HEK293 (cell line): ENCODE data around the gene ARHGEF11.
A peak's percentile ranks its signal among the peaks of the same experiment; 100 is the strongest.

Source experiments
- CTCF ChIA-PET: fragments of 350-600 bp; formaldehyde crosslinking; extraction: SDS; loops from one replicate; lab custom pipeline; 2021; ENCODE audit warnings: antibody characterized with exemption; lab: Yijun Ruan, JAX
- POLR2A ChIA-PET: fragments of 300-600 bp; formaldehyde crosslinking; extraction: SDS; loops from one replicate; lab custom pipeline; 2020; ENCODE audit warnings: antibody characterized with exemption, inconsistent platforms; lab: Yijun Ruan, JAX
- H3K27ac ChIP-seq: fragments of 200-500 bp; sonication (Bioruptor generic); 2 replicates; pipeline ENCODE4 v1.5.1; 2014; ENCODE audit warnings: low read depth, low read length, control low read depth, inconsistent platforms; ENCODE audit errors: extremely low read depth
- H3K36me3 ChIP-seq, 2 experiments: fragments of 200-500 bp in 1 of 2; sonication (Bioruptor generic) in 1 of 2; 1 replicate in 1 of 2; 2 replicates in 1 of 2; pipeline ENCODE4 v1.5.1; 2014 to 2017; ENCODE audit warnings: inconsistent platforms in 2 of 2, low read length in 2 of 2; ENCODE audit not compliant: control insufficient read depth in 2 of 2, insufficient read depth in 1 of 2
- H3K4me1 ChIP-seq: fragments of 200-500 bp; sonication (Bioruptor generic); 2 replicates; pipeline ENCODE4 v1.5.1; 2014; ENCODE audit warnings: mild to moderate bottlenecking, low read length, inconsistent platforms; ENCODE audit not compliant: control insufficient read depth, insufficient read depth
- H3K4me3 ChIP-seq: 2 replicates; pipeline ENCODE4 v1.5.1; 2011; ENCODE audit warnings: low read depth, mild to moderate bottlenecking, control low read depth, low read length, moderate library complexity
- H3K9me3 ChIP-seq: fragments of 200-500 bp; sonication (Bioruptor generic); 2 replicates; pipeline ENCODE4 v1.5.1; 2014; ENCODE audit warnings: low read depth, low read length, inconsistent platforms; ENCODE audit not compliant: control insufficient read depth, insufficient read depth
- EGR2 ChIP-seq: fragments of 450-650 bp; formaldehyde crosslinking; IDR thresholded peaks from 2 replicates; pipeline ENCODE4 v1.5.1; 2016; ENCODE audit warnings: low read depth, missing biosample characterization, missing genetic modification characterization
- GFI1B ChIP-seq: fragments of 450-650 bp; formaldehyde crosslinking; IDR thresholded peaks from 2 replicates; pipeline ENCODE4 v1.5.1; 2016; ENCODE audit warnings: missing biosample characterization, missing genetic modification characterization
- HOXC10 ChIP-seq: sonication (generic); formaldehyde crosslinking; IDR thresholded peaks from 2 replicates; pipeline ENCODE4 v1.8.1; 2023; ENCODE audit warnings: mild to moderate bottlenecking, missing genetic modification reagents
- OSR2 ChIP-seq: fragments of 450-650 bp; formaldehyde crosslinking; IDR thresholded peaks from 2 replicates; pipeline ENCODE4 v1.5.1; 2016; ENCODE audit warnings: missing biosample characterization, missing genetic modification characterization
- SCRT1 ChIP-seq: fragments of 450-650 bp; formaldehyde crosslinking; IDR thresholded peaks from 2 replicates; pipeline ENCODE4 v1.5.1; 2016; ENCODE audit warnings: missing biosample characterization, missing genetic modification characterization, borderline replicate concordance
- ZFHX2 ChIP-seq: fragments of 450-650 bp; formaldehyde crosslinking; conservative IDR thresholded peaks from 2 replicates; pipeline ENCODE4 v1.5.1; 2016; ENCODE audit warnings: missing biosample characterization, missing genetic modification characterization
- ZNF2 ChIP-seq: fragments of 450-650 bp; formaldehyde crosslinking; IDR thresholded peaks from 2 replicates; pipeline ENCODE4 v1.5.1; 2016; ENCODE audit warnings: missing biosample characterization, missing genetic modification characterization
- ZNF501 ChIP-seq: fragments of 450-650 bp; formaldehyde crosslinking; IDR thresholded peaks from 2 replicates; pipeline ENCODE4 v1.5.1; 2016; ENCODE audit warnings: missing biosample characterization, missing genetic modification characterization
- ZNF529 ChIP-seq: fragments of 450-650 bp; formaldehyde crosslinking; IDR thresholded peaks from 2 replicates; pipeline ENCODE4 v1.5.1; 2017; ENCODE audit warnings: missing genetic modification characterization, missing biosample characterization; ENCODE audit not compliant: insufficient replicate concordance
- ZSCAN16 ChIP-seq: fragments of 450-650 bp; formaldehyde crosslinking; IDR thresholded peaks from 2 replicates; pipeline ENCODE4 v1.5.1; 2016; ENCODE audit warnings: missing biosample characterization, missing genetic modification characterization
- TF ChIP-seq, protein P1 (sequence below): fragments of 450-650 bp; IDR thresholded peaks from 2 replicates; pipeline ENCODE4 v1.5.1; 2018; ENCODE audit warnings: missing biosample characterization, missing genetic modification characterization

Gene ARHGEF11

DNA sequence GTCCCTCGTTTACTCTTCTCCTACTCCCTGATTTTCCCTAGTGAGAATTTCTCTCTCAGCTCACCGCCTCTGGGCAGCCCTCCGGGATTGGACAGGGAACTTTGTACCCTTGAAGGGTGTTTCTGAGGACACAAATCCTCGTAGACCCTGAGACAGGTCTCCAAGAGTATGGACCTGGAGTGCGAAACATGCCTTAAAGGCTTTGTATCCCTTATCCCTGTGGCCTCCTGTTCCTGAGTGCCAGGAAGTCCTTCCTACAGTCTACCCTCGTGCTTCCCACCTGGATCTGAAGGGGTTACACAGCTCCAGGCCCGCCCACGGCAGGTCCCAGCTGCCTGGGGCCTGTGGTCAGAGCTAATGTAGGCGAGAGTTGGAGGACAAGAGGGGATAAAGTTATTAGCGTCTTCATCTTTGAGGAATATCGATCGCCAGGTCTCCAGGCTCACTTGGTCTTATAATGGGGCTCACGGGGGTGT is 159.6 kb downstream of the ARHGEF11 start:
- no peak for TF ChIP-seq GFI1B (tag by site-specific recombination)
- TF ChIP-seq ZFHX2 (tag by site-specific recombination) = peak; percentile 71
- peak; percentile 72 for TF ChIP-seq EGR2
- CTCF ChIA-PET = interaction anchor here (0.5 to 10.2 kb wide), 10 partner anchors 24 to 284 kb away, joined by 3 to 136 read pairs (median 4); partner anchors contain the start of genes GPATCH4, INSRR and NTRK1
- Histone ChIP-seq H3K27ac (no peak overlapping the region), H3K9me3 (no peaks in the 10 kb centered on the region), H3K4me1 (no peaks in the 10 kb centered on the region), H3K4me3 (no peak overlapping the region), H3K36me3 (no peaks in the 10 kb centered on the region)
- POLR2A ChIA-PET = no interaction called here

DNA sequence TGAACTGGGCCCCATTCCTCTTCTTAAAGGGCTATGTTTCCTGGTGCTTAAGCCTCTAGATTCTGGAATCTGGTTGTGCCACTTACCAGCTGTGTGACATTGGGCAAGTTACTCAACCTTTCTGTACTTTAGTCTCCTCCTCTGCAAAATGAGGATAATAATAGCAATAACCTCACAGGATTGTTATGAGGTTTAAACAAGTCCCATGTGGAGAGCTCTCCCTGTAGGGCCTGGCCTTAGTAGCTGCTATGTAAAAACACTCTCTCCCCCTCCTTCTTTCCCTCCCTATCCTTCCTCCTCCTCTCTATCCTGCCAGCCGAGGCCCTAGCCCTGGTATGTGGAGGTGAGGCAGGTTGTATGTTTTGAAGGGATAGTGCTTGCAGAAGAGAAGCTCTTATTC is 160.2 kb downstream of the ARHGEF11 start:
- TF ChIP-seq, protein P1, sequence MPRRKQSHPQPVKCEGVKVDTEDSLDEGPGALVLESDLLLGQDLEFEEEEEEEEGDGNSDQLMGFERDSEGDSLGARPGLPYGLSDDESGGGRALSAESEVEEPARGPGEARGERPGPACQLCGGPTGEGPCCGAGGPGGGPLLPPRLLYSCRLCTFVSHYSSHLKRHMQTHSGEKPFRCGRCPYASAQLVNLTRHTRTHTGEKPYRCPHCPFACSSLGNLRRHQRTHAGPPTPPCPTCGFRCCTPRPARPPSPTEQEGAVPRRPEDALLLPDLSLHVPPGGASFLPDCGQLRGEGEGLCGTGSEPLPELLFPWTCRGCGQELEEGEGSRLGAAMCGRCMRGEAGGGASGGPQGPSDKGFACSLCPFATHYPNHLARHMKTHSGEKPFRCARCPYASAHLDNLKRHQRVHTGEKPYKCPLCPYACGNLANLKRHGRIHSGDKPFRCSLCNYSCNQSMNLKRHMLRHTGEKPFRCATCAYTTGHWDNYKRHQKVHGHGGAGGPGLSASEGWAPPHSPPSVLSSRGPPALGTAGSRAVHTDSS (tag by site-specific recombination) = no peak
- TF ChIP-seq OSR2 (tag by site-specific recombination) = no peak
- no peak for TF ChIP-seq ZNF529 (tag by site-specific recombination)
- TF ChIP-seq ZSCAN16 (tag by site-specific recombination) = no peak
- TF ChIP-seq SCRT1 (tag by site-specific recombination) = no peak
- no peak for TF ChIP-seq HOXC10 (CRISPR knock-in tag)
- TF ChIP-seq ZNF2 (tag by site-specific recombination) = no peak
- TF ChIP-seq ZNF501 (tag by site-specific recombination) = no peak
- TF ChIP-seq, all 188 proteins: peak for 0
- Histone ChIP-seq H3K4me1 (no peaks in the 10 kb centered on the region), H3K4me3 (no peak overlapping the region), H3K9me3 (no peaks in the 10 kb centered on the region), H3K27ac (no peak overlapping the region), H3K36me3 (no peaks in the 10 kb centered on the region)
- ChIA-PET CTCF (interaction anchor here (0.6 to 10.2 kb wide), 11 partner anchors 15 to 284 kb away, joined by 3 to 136 read pairs (median 3); partner anchors contain the start of genes GPATCH4, INSRR and NTRK1), POLR2A (no interaction called here)
